Left renal cortex interstitium (tissue), 4 donors: ENCODE data around the gene ARHGDIA. TPM values are rescaled to one million over a fixed set of nuclear protein-coding genes. Genes with fewer than 3 reads are reported as not detected.
"Not testable (repeated sequence)": the region's sequence is repeated elsewhere in the genome, so short reads cannot be mapped to it uniquely, and the experiment has no call there.

Experiments
- DNase-seq, 4 donors: peaks; one replicate each; pipeline ENCODE4 v3.0.0-alpha.2; 2013; ENCODE audit warnings: low read depth in 4 of 4, low spot score in 2 of 4, missing footprints in 1 of 4
- polyA plus RNA-seq, 4 donors: library from polyadenylated mRNA; unstranded; fragments of 120-200 nt; gene quantifications; one replicate each; pipeline ENCODE4 v1.2.1, GENCODE V29; 2013; ENCODE audit not compliant: insufficient read length in 4 of 4

The ARHGDIA gene
- polyA plus RNA-seq = 100 to 1,000 TPM; 156 to 249 (median 195) TPM

GRCh38 chr17:81870981-81871386 lies at the start of gene ARHGDIA:
TSS of gene ARHGDIA (minus strand) at chr17:81871337. CDS start at chr17:81869930, 1,407 bp downstream.
- no peak for DNase-seq

GRCh38 chr17:81918832-81919545 lies 47.9 kb upstream of the ARHGDIA start:
- no peak for DNase-seq

GRCh38 chr17:81918333-81918669 lies 47.2 kb upstream of the ARHGDIA start:
- DNase-seq = not testable (repeated sequence)

DNA sequence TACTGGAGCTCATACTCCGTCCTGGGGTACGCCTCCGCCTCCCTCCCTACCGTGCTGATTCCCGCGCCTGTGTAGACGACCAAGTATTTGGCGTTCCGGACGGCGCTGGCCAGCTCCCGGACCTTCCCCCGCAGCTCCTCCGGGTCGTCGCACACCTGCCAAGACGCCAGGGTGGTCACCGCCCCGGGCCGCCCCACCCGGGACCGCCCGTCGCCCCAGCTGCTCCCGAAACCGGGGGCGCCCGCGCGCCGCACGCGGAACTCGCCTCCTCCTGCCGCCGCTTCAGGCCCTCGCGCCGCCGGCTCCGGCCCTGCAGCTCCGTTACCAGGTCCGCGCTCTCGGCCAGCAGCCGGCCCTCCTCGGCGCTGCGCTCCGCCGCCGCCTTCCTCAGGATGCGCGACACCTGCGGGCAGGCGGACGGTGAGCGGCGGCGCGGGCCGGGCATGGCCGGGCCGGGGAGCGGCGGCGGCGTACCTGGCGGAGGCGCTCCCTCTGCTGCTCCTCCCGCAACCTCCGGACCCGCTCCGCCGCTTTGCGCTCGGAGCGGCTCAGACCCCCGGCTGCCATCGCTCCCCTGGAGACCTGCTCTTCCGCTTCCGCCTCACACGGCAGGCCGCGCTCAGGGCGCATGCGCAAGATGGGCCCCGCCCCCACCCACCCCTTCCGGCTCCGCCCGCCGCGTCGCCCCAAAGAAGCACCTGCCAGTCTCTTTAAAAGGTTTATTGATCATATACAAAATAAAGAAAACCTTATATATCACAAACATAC lies 46.6 kb upstream of the ARHGDIA start, which contains the start of gene SIRT7:
SIRT7 (minus strand) TSS at position 612 of the 768 bp plus-strand sequence; CDS start at position 567, 45 bp downstream.
- DNase-seq = peak in 1 of 4 donors; percentile 61

DNA sequence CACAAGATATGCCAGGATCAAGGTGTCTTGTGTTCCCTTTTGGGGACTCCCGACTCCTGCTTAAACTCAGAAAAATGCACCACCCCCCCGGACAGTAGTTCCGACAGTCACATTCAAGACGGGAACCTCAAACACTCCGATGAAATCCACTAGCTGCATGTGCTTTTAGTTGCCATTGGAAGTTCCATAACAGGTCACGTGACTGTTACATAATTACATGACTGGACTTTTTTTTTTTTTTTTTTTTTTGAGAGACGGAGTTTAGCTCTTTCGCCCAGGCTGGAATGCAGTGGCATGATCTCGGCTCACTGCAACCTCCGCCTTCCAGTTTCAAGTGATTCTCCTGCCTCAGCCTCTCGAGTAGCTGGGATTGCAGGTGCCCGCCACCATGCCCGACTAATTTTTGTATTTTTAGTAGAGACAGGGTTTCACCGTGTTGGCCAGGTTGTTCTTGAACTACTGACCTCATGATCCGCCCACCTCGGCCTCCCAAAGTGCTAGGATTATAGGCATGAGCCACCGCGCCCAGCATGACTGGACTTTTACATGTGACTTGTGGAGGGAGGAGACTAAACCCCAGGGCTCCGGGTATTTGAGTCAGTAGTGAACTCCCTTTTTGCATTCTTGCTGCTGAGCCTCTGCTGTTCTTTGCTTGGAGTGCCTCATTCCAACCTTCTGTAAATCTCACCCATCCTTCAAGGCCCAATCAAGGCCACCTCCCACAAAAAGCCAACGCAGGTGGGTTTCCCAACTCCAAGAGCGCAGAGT lies 45.3 kb upstream of the ARHGDIA start:
- DNase-seq = no peak

DNA sequence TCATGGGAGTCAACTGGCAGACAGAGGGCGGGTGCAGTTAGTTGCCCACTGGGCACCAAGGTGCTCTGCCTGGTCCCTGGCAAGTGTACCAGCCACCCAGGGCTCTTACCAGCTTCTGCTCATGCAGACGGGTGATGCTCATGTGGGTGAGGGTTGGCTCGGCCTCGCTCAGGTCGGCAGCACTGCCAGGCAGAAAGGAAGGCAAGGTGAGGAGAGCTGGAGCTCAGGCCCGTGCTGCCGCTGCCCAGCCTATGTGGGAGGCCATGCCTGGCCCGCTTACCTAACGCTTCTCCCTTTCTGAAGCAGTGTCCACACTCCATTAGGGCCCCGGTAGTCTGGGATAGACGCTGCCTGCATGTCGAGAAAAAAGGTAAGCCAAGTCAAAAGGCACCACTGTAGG lies 44.2 kb upstream of the ARHGDIA start:
- DNase-seq = no peak

DNA sequence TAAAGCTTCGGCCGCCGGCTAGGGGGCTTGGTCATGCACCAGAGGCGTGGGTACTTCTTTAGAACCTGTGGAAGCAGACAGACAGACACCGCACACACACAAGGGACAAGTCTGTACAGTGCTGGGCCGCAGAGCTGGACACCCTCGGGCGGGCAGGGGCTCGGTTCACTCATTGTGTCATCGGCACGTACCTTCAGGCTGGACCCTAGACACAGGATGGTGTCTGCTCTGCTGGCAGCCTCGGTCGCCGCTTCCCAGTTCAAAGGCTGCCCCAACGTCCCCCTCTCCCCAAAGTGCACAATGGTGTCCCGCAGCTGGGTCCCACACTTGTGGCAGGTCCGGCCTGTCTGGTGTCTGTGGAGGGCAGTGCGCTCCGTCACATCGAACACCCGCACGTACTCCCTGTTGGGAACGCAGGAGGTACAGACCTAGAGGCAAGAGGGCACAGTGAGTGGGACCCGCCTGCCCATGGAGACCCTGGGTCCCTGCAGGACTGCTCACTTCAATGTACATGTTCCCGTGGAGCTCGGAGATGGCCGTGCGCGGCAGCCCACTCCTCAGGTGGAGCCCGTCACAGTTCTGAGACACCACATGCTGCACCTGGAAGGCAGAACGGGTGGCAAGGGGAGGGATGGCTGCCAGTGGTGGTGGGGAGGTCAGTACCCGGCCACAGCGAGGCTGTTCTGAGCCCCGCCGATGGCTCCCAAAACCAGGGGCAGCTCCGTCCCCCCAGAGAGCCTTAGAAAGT lies 43.1 kb upstream of the ARHGDIA start:
- no peak for DNase-seq

GRCh38 chr17:81913394-81914102 lies 42.4 kb upstream of the ARHGDIA start:
- no peak for DNase-seq

GRCh38 chr17:81912441-81913309 lies 41.5 kb upstream of the ARHGDIA start:
- DNase-seq = no peak

GRCh38 chr17:81911969-81912368 lies 40.8 kb upstream of the ARHGDIA start:
- no peak for DNase-seq

DNA sequence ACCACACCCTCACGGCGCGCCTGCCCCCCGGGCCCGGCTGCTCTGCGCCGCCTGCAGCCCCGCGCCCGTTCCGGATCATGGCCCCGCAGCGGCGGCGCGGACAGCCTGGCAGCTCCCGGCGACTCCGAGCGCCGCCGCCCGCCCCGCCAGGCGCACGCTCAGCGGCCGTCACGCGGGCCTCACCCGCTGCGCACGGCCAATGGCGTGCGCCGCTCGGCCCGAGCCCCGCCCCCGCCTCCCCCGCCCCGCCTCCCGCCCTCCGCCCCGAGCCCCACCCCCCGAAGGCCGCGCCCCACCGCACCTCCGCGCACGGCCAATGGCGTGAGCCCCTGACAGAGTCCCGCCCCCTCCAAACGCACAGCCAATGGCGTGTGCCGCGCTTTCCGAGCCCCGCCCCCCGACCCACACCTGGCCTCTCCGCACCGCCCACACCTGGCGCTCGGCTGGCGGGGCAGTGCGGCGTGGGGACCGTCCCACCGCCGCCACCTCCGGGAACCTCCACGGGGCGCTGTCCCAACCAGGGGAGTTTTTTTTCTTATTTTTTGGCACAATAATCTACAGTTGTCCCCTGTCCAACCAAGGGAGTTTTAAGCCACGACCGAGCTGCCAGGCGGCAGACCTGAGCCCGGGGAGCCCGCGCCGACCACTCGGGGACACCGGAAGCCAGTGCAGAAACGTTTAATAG lies 40.3 kb upstream of the ARHGDIA start, which contains the start of gene PCYT2:
PCYT2 (minus strand) TSS at position 123 of the 685 bp plus-strand sequence; CDS start at position 79, 44 bp downstream.
- DNase-seq = peak in 2 of 4 donors; percentile 73

- DNase-seq = no peak
These were observed 39.7 kb upstream of the ARHGDIA start for GRCh38 chr17:81910840-81911276.

GRCh38 chr17:81909966-81910839 lies 39.1 kb upstream of the ARHGDIA start:
- no peak for DNase-seq

- DNase-seq = no peak
These were observed 38.1 kb upstream of the ARHGDIA start for GRCh38 chr17:81909231-81909630.

DNA sequence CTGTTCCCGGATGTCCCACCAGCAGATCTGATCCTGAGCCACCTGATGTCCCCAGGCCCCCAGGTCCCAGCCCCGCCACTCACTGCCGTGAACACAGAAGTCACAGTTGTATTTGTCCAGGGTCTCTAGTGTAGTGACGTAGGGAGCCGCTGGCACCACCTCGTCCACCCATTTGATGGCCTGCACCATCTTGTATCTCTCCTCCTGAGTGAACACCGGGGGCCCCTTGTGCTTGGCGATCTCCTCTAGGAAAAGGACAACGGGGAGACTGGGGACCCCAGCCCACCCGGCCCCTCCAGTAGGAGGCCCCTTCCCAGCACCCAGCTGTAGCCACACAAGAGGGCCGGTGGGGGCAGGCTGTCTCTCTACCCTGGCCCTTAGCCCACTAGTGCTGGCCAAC lies 37.7 kb upstream of the ARHGDIA start:
- DNase-seq = no peak

GRCh38 chr17:81907219-81908145 lies 36.3 kb upstream of the ARHGDIA start:
- DNase-seq = no peak
